Choroid plexus epithelial cell (primary cell): ENCODE results near the gene ATP1A3.
"Not testable (repeated sequence)": the region's sequence is repeated elsewhere in the genome, so short reads cannot be mapped to it uniquely, and the experiment has no call there.

ENCODE experiments used
- DNase-seq: peaks from one replicate; pipeline ENCODE4 v3.0.0-alpha.2; 2010; ENCODE audit warnings: low read depth
- H3K4me3 ChIP-seq: 2 replicates; pipeline ENCODE4 v1.5.1; 2011; ENCODE audit warnings: low read depth, mild to moderate bottlenecking, control low read depth, low read length, moderate library complexity
- TF ChIP-seq, protein P1 (sequence below): conservative IDR thresholded peaks from 2 replicates; pipeline ENCODE4 v1.5.1; 2011; ENCODE audit warnings: low read depth, mild to moderate bottlenecking, control low read depth, inconsistent platforms, low read length, moderate library complexity

Gene ATP1A3

DNA sequence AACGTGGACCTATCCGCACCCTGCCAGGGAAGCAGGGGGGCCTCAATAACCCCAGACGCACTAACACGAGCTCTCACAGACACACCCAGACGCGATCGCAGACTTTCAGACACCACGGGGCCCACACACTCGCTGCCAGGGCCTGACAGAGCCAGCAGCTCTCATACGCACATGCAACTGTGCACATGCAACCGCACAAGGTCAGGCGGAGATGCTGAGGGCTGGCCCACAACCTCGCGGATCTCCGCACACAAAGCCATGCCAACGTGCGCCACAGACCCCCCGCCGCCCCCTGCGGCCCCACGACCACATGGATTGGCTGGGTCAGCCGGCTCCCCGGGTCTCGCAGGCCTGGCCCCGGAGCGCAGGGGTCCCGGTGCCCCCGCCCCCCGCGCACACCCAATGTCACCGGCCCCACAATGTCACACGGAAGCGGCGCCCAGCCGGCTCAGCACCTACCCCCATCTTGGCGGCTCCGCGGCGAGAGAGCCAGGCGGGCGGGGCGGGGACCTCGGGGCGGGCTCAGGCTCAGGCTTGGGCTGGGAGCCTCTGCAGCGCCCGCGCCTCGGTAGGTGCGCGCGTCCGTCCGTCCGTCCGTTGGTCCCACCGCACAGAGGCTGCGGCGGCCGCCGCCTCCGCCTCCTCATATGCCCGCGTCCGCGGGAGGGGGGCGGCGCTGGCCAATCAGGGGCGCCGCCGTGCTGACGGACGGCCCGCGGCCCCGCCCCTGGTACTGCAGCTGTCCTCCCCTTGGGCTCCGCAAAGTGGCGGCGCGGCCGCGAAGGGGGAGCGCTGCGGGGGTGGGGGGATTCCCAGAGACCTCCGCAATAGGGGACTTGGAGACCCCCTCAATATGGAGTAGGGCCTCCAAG lies at the start of gene ATP1A3:
Gene ATP1A3 (minus strand): TSS at position 619 of the 872 bp plus-strand sequence. CDS start 154 bp downstream, at position 465.
- peak; percentile 48 for DNase-seq
- H3K4me3 ChIP-seq = peak within 1 kb of the TSS; percentile 22
- TF ChIP-seq, protein P1, sequence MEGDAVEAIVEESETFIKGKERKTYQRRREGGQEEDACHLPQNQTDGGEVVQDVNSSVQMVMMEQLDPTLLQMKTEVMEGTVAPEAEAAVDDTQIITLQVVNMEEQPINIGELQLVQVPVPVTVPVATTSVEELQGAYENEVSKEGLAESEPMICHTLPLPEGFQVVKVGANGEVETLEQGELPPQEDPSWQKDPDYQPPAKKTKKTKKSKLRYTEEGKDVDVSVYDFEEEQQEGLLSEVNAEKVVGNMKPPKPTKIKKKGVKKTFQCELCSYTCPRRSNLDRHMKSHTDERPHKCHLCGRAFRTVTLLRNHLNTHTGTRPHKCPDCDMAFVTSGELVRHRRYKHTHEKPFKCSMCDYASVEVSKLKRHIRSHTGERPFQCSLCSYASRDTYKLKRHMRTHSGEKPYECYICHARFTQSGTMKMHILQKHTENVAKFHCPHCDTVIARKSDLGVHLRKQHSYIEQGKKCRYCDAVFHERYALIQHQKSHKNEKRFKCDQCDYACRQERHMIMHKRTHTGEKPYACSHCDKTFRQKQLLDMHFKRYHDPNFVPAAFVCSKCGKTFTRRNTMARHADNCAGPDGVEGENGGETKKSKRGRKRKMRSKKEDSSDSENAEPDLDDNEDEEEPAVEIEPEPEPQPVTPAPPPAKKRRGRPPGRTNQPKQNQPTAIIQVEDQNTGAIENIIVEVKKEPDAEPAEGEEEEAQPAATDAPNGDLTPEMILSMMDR = no peak

DNA sequence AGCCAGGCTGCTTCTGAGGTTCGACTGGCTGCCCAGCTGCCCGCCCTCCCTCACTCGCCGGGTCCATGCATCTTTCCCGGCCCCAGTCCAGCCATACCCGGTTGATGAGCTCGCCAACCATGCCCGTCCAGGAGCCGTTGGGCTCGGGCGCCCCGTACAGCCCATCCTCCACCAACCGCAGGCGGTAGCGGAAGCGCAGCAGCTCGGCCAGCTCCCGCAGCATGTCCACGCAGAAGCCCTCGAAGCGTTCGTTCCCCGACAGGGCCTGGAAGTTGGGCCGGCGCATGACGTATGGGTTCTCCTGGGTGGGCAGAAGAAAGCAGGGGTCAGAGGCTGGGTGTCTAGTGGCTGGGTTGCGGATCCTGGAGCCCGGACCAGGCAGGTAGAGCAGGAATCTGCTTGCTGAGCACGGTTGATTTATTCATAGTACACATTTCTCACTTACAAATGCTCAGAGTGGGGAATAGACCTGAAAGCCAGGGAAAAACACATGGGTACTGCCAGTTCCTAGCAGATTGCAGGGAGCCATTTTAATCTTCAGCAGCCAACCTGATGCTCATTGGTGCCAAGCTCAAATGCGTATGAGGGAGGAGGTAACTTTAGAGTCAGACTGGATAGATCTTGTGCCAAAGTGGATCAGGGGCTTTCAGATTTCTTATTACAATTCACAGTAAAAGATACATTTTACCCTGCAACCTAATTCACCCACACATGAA lies 48.6 kb upstream of the ATP1A3 start:
- DNase-seq = no peak
- TF ChIP-seq, protein P1 = no peak
- H3K4me3 ChIP-seq = no peak overlapping the region

DNA sequence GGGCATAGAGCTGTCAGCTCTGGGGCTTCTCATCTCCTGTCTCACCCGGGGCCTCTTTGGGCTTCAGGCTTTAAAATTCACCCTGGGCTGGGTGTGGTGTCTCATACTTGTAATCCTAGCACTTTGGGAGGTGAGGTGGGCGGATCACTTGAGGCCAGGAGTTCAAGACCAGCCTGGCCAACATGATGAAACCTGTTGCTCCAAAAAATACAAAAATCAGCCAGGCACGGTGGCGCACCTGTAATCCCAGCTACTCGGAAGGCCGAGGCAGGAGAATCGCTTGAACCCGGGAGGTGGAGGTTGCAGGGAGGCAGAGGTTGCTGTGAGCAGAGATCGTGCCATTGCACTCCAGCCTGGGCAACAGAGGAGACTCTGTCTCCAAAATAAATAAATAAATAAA lies 46.5 kb upstream of the ATP1A3 start:
- H3K4me3 ChIP-seq, DNase-seq: not testable (repeated sequence)

DNA sequence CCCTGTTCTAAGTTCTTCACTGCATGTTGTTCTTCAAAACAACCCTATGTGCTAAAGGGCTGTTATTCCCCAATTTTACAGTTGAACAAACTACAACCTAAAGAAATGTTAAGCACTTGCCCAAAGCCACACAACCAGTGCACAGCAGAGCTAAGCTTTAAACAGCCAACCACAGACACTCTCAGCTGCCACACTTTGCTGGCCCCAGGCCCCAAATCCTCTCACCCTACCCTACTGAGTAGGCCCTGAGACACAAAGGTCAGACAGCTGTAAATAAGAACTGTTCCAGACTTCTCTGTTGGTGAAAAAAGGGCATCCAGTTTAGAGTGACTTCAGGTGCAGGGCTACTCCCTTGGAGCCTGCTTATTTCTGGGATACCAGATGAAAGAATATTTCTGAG lies 46.0 kb upstream of the ATP1A3 start:
- H3K4me3 ChIP-seq = no peak overlapping the region
- DNase-seq = no peak
- TF ChIP-seq, protein P1 = no peak

DNA sequence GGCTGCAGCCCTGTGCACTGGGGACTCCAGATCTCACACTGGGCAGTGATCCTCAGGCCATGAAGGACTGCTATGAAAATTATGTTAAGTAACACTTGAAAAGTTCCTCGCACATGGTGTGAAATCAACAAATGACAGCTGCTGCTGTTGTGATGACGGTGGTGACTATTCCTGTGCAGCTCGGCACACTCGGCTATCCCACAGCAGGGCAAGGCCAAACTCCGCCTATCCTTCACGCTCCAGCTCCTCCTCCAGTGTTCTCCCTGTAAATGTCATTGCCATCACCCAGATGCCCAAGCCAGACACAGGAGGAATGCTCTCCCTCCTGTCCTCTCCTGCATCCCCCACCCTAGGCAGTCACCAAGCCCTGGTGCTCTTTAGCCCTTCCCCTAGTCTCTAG lies 44.6 kb upstream of the ATP1A3 start:
- no peak for DNase-seq
- TF ChIP-seq, protein P1 = no peak
- no peak overlapping the region for H3K4me3 ChIP-seq

DNA sequence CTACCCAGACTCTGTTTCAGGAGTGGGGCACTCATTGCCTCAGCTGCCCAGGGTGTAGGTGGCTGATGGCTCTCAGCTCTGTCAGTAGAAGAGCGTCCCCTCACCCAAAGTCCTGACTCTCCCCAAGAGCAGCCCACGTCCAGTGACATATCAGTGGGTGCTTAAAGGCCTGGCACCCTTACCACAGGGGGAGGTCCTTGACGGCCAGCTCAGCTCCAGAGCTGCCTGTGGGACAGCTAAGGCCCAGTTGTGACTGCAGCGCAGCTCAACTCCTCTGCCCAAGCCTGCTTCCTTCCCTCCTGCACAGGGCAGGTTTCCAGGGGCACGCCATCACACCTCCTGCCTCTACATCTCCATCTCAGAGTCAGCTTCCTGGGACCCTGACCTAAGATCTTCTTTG lies 43.6 kb upstream of the ATP1A3 start:
- DNase-seq = no peak
- TF ChIP-seq, protein P1 = no peak
- H3K4me3 ChIP-seq = no peak overlapping the region

DNA sequence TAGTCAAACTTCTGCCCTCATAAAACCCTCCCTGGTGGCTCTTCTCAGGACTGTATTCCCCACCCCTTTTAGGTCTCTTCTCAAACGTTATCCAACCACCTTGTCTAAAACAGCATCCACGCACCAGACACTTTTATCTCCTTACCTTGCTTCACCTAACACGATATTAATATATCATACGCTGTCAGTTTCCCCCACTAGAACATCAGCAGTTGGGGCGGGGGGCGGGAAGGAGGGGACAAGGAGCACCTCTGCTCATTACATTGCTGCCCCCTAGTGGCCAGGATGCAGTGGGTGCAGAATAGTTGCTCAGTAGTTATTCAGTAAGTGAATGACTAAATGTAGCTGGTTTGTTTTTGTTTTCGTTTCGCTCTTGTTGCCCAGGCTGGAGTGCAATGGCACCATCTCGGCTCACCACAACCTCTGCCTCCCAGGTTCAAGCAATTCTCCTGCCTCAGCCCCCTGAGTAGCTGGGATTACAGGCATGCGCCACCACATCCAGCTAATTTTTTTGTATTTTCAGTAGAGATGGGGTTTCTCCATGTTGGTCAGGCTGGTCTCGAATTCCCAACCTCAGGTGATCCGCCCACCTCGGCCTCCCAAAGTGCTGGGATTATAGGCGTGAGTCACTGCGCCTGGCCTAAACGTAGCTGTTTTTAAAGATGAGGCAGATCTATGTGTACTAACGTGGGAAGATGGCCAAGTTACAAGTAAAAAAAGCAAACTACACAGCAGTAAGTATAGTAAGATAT lies 40.8 kb upstream of the ATP1A3 start:
- peak; percentile 78 for DNase-seq
- TF ChIP-seq, protein P1 = peak; percentile 88
- not testable (repeated sequence) for H3K4me3 ChIP-seq
